GM18502 (cell line): ENCODE measurements around the gene KRTAP20-2.

Experiments
- ATAC-seq: cut with Tn5 transposase; IDR thresholded peaks from one replicate; pipeline ENCODE4 v1.9.1; 2021; ENCODE audit warnings: mild to moderate bottlenecking; ENCODE audit not compliant: unreplicated experiment, poor library complexity

The KRTAP20-2 gene

DNA sequence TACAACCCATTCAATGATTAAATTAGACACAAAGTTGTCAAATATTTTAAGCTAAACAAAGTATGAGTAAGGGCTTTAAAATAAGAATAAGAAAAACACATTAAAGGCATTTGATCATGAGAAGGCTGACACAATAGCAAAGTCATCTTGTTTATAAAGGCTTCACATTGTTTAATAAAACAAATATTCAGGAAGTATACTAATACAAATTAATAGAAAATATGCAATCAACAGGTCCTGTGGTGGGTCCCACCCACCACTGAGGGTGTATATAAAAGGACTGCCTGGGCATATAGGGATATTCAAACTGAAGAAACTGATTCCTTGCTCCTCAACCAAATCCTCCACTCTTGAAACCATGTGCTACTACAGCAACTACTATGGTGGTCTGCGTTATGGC, at the start of gene KRTAP20-2:
Gene KRTAP20-2, plus strand, starts transcription at position 301 of the 400 bp plus-strand sequence. Its CDS starts 58 bp downstream, at position 359.
- no peak for ATAC-seq

DNA sequence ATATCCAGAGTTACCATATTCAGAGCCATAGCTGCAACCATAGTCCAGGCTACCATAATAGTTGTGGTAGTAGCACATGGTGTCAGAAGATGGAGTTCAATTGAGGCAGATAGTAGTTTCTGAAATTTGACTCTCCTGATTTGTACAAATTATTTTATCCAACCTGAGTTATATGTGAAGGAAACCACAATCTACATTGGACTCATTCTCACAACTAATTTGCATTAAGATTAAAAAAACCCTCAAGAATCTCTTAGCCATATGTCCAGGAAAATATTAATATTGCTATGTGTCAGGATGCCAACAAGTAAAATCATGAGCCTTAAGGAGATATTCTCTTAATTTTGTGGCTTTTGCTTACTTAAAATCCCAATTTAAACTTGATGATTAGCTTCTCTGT, 44.7 kb upstream of the KRTAP20-2 start, which contains the start of gene KRTAP22-2:
Gene KRTAP22-2, minus strand, starts transcription at position 101 of the 400 bp plus-strand sequence.
- ATAC-seq, result no peak

DNA sequence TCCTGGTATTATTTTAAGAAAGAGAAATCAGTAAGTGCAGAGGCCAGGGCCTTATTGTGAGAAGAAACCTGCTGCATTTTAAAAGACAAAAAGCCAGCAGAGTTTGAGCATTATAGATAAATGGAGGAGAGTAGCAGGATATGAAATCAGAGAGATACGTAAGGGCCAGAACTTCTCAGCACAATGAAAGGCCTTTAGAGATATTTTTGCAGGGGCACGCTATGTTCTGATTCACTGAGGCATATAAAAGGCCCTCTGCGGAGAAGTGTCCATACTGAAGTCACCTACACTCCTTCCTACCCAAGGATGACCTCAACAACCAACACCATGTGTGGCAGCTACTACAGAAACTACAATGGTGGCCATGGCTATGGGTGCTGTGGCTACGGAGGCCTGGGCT, 42.9 kb upstream of the KRTAP20-2 start, which contains the start of gene KRTAP6-3:
Gene KRTAP6-3, plus strand, starts transcription at position 301 of the 400 bp plus-strand sequence. Its CDS starts 6 bp downstream, at position 307.
- ATAC-seq, result no peak

DNA sequence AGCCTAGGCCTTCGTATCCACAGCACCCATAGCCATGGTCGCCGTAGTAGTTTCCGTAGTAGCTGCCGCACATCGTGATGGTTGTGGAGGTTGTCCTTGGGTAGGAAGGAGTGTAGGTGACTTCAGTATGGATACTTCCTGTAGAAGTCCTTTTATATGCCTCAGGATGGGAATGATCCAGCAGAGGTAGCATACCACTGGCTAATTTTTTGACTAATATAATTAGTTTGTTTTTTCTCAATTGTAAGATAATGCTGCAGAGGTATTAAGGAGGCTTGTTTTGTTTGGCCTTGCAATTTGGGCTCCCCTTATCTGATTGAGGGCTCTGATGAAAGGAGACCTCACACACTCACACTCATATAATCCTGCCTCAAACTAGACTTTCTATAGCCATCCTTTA, 36.2 kb upstream of the KRTAP20-2 start, which contains the start of gene KRTAP6-2:
Gene KRTAP6-2, minus strand, starts transcription at position 101 of the 400 bp plus-strand sequence. Its CDS starts 28 bp downstream, at position 73.
- no peak for ATAC-seq

DNA sequence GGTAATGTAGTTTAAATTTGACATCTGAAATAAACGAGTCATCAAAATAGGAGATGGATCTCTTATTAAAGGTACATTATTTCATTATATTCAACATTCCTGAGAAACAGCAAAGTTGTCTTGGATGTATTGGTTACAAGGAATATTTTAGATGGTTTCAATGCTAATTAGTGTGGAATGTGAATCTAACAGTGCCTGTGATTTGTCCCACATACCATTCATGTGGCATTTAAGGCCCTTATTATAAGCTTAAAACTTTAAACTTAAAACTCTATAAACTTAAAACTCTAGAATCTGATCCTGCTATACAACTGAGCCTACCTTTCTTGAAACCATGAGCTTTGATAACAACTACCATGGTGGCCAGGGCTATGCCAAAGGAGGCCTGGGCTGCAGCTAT, 34.2 kb upstream of the KRTAP20-2 start, which contains the start of gene KRTAP22-1:
Gene KRTAP22-1, plus strand, starts transcription at position 301 of the 400 bp plus-strand sequence.
- no peak for ATAC-seq

DNA sequence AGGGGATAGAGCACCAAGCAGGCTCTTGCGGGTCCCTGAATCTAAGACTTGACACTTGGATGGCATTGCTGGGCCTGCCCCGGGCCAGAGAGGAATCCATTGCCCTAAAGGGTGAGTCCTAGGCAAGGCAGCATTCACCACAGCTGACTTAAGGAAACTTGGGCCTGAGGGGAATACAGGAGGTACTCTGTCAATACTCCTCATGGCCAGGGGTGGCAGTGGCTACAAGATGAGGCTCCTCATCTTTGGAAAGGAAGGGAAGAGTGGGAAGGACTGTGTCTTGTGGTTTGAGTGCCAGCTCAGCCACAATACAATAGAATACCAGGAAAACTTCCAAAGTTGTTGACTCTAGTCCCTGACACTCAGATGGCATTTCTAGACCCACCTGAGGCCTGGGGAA, 29.0 kb upstream of the KRTAP20-2 start:
- no peak for ATAC-seq

DNA sequence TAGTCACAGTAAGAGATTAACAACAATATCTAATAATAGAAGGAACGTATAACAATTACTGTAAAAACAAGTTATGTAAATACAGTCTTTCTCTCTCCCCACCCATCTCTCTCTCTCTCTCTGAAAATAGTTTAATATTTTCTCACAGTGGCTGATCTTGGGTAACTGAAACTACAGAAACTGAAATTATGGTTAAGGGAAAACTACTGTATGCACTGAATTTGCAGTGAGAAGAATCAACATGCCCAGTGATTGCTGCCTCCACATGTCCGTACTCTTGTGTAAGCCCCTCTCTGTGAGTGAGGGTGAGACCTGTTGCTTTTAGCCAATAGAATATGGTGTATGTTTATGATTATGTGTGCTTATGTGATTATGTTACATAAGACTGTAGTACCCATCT, 22.9 kb upstream of the KRTAP20-2 start:
- ATAC-seq, result no peak

DNA sequence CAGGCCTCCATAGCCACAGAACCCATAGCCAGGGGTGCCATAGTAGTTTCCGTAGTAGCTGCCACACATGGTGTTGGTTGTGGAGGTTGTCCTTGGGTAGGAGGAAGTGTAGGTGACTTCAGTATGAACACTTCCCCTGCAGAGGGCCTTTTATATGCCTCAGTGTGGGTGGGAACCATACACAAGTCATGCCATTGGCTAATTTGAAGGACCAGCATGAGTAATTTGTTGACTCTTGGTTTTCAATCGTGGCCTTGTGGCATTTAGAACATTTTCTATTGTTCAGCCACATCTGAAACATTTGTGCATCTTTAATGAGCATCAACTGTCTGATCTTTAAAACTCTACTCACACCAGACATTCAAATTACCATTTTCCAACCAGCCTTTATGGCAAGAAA, 21.2 kb upstream of the KRTAP20-2 start, which contains the start of gene KRTAP6-1:
Gene KRTAP6-1, minus strand, starts transcription at position 95 of the 400 bp plus-strand sequence. Its CDS starts 26 bp downstream, at position 69.
- no peak for ATAC-seq

DNA sequence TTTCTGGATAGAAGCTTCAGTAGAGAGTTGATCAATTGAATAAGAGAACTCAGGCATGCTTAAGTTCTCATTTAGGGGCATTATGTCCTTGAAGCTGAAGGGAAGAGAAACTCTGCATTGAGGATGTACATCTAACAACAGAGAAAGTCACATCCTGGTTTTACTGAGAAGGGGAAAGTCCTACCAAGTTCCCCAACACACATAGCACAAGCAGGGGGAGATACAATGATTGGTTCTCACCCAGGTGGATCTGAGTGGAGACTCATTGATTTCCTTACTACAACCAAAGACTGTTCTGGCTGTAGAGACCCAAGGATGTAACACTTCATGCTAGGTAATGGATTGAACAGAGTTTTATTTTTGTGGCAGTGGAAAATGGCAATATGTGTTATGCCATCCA, 19.8 kb upstream of the KRTAP20-2 start:
- ATAC-seq, result no peak

DNA sequence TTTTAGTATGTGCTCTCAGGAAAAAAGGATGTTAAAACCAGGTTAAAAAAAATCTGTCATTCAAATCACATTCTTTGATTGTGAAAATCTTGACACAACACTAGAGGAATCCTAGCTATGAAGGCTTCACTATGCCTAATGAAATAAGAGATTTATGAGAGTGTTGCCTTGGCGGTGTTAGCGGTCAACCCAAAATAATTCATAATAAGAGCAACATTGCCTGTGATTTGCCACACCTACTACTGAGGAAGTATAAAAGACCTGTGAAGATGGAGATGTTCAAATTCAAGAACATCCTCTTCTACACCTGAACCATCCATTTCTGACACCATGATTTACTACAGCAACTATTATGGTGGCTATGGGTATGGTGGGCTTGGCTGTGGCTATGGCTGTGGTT, 18.9 kb upstream of the KRTAP20-2 start, which contains the start of gene KRTAP20-1:
Gene KRTAP20-1, plus strand, starts transcription at position 301 of the 400 bp plus-strand sequence. Its CDS starts 30 bp downstream, at position 331.
- ATAC-seq, result no peak

DNA sequence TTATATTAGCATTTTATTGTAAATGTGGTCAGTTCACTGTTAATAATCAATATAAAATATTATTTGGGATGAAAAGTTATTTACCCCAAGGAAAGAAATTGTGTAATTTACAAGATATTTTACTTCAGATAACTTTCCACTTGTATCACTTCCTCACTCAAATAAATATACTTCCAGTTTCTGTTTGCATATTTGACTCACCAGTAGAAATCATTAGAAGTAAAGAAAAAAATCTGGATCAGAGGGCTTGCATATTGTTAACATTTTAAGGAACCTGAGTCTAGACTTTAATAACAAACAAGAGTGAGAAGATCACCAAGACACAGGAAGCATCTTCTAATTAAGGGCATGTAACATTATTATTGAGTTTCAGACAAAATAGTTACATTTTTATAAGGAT, 14.9 kb upstream of the KRTAP20-2 start:
- no peak for ATAC-seq

DNA sequence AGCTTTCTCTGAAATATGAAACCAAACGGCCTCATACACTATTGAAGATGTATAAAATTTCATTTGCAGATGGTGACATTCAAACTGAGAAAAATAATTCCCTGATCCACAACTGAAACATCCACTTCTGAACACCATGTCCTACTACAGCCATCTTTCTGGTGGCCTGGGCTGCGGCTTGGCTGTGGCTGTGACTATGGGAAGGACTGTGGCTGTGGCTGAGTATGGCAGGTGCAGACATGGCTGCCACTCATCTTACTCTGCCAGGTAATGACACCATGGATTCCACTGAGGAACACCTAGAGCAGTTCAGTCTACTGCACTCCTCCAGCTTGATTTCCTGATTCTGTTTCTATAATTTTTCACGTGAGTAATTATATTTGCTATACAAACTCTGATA, 14.5 kb upstream of the KRTAP20-2 start, which contains the start of gene KRTAP20-4:
Gene KRTAP20-4, plus strand, starts transcription at position 106 of the 400 bp plus-strand sequence.
- no peak for ATAC-seq

DNA sequence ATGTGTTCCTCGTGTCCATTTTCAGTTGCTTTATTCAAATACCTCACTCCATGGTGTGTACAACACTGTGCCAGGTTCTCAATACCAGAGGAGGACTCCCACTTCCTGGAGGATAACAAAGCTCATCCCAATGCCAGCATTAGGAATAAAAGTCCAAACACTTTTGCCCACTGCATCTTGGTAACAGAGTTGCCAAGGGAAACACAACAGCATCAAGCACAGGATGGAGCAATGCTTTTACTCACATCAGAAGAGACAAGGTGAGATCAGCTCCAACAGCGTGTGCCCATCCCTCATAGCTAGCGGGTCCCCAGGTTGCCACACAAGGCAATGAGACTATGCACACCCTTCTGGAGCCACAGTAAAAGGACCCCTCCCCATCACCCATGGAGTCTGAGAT, 11.6 kb upstream of the KRTAP20-2 start:
- ATAC-seq, result no peak

DNA sequence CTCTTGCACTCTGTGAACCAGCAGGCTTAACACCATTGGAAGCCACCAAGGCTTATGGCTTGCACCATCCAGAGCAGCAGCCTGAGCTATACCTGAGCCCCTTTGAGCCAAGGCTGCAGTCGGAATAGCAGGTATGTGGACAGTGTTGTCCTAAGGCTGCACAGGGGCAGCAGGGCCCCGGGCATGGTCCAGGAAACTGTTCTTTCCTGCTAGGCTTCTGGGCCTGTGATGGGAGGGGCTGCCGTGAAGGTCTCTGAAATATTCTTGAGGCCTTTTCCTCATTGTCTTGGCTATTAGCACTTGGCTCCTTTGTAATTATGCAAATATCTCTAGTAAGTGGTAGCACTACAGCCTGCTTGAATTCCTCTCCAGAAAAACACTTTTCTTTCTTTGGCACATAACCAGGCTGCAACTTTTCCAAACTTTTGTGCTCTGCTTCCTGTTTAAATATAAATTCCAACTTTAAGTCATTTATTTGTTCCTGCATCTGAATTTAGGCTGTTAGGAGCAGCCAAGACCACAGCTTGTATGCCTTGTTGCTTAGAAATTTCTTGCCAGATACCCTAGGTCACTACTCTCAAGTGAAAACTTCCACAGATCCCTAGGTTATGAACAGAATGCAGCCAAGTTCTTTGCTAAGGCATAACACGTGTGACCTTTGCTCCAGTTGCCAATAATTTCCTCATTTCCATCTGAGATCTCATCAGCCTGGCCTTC, 9.4 kb upstream of the KRTAP20-2 start:
- ATAC-seq, result no peak

DNA sequence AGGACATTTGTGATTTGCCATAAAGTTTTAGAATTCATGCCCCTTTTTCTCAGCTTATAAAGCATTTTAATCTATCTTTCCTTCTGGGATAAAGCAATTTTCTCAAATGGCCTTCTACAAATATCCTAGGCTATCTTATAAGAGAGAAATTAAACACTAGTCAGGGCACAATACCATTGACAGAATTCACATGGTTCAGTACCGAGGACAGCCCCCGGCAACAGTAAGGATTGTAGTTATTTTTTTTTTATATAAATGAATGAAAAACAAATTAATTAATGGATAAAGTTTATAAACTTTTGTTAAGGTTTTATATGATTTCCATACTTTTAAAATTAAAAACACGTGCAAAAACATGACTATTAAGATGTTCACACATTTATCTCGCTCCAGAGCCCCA, 6.9 kb upstream of the KRTAP20-2 start:
- ATAC-seq, result no peak

DNA sequence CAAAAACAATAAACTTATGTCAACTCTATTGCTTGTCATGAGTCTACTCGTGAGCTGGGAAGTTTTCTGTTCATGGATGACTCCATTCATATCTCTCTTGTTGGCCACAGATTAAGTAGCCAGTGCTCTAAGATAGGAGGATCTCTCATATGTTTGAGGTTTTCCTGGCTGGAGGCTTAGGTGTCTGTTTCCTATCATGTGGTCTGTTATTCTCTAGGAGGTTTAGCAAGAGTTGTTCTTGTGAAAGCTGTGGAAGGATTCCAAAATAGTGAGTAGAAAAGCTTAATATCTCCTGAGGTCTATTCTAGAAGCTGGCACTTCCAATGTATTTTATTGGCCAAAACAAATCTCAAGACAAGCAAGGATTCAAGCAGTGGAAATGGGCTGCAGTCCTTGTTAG, 5.8 kb upstream of the KRTAP20-2 start:
- no peak for ATAC-seq

DNA sequence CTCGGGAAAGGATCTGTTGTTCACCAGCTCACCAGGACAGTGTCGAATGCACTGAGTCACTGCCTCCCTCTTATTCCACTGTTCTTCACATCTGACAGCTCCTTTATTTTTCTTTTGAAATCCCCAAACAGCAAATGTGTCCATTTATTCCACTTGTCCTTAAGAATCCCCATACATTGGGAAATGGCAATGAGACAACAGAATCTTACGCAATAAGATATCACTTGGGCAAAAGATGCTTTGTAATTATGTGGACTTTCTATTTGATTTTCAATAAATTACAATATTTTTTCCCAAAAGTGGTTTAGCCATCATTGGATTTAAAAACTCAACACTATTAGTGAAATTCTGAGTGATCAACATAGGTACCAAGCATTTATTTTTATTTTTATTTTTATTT, 3.7 kb downstream of the KRTAP20-2 start:
- ATAC-seq, result no peak

DNA sequence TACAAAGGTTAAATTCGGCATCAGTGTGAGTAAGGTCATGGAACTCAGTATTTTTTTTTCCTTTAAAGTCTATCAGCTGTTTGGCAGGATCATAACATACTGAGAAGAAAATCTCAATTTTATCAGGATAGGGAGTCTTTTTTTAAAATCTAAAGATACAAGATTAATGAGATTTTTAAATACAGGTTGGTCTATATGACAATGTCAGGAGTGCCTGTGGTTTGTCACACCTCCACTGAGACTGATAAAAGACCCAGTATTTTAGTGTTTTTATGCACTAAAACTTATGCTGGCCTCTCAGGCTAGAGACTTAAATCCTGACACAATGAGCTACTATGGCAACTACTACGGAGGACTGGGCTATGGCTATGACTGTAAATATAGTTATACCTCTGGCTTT, 7.6 kb downstream of the KRTAP20-2 start, which contains the start of gene KRTAP20-3:
Gene KRTAP20-3, plus strand, starts transcription at position 301 of the 400 bp plus-strand sequence.
- ATAC-seq, result no peak

DNA sequence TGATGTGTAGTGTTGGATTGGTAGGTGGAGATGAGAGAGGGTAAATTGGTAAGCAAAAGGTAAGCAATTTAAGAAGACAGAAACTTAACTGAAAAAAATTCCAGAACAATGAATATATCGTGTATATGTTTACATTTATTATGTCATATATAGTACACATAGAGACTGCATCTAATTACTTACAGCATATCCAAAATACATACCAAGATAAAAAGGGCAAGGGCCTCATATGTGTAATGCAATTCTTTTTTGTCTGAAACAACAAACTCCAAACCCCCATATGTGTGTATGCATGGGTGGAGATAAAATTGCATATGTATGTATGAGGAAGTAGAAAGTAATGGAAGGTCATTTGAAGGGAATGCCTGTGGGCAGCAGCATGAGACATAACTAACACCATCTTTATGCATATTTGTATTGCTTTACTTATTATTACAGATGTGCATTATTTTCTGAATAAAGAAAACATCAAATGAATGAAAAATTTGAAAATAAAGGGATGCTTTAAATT, 12.0 kb downstream of the KRTAP20-2 start:
- ATAC-seq, result no peak

DNA sequence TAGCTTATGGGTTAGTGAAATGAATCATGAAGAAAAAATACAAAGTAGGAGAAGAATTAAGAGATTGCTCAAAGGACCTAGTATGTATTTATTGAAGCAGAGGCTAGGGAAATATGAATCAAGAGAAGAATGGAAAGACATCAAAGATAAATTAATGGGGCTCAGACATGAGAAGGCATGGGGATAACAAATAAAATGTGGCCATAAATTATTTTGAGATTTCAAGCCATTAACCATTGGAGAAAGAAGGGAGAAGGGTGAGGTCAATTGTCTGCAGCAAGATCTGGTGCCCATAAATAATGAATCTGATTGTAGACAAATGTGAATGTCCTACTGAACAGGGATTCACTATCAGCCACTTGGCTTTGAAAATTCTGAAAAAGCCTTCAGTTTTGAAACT, 17.9 kb downstream of the KRTAP20-2 start:
- ATAC-seq, result no peak

DNA sequence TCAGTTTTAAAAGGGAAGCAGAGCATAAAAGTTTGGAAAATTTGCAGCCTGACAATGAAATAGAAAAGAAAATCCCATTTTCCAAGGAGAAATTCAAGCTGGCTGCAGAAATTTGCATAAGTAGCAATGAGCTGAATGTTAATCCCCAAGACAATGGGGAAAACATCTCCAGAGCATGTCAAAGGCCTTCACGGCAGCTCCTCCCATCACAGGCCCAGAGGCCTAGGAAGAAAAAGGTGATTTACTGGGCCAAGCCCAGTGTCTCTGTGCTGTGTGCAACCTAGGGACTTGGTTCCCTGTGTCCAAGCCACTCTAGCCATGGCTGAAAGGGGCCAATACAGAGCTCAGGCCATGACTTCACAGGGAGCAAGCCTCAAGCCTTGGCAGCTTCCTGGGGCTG, 33.8 kb downstream of the KRTAP20-2 start:
- no peak for ATAC-seq
